Measurements from ENCODE around the gene RALGPS2. TPM values are rescaled to one million over a fixed set of nuclear protein-coding genes. Genes with fewer than 3 reads are reported as not detected.
A peak's percentile ranks its signal among the peaks of the same experiment; 100 is the strongest.

RALGPS2 gene
- polyA plus RNA-seq, 1 of the 3 experiments (the other 2 are of a cell fraction), result 5.1 TPM

- Histone ChIP-seq H3K27ac (ENCODE audit: low read depth in 2 of 2, low read length in 1 of 2) (no peak overlapping the region), H4K20me1 (ENCODE audit: insufficient read depth) (no peaks in the 10 kb centered on the region), H3K9me2 (no peaks in the 10 kb centered on the region), H3F3A (replicated peaks; ENCODE audit: insufficient read depth) (no peaks in the 10 kb centered on the region), H3K79me2 (ENCODE audit: insufficient read depth) (no peaks in the 10 kb centered on the region), H3K4me3 (ENCODE audit: low read depth in 2 of 2, low read length in 1 of 2) (no peak overlapping the region), H3K36me3 (replicated peaks in 1 of 2; ENCODE audit: control insufficient read depth in 1 of 2, insufficient read depth in 2 of 2, low read length in 1 of 2) (no peaks in the 10 kb centered on the region), H3K4me2 (no peak overlapping the region), H3K9ac (no peak overlapping the region), H3K4me1 (ENCODE audit: control insufficient read depth in 1 of 2, insufficient read depth in 2 of 2, low read depth in 1 of 2, low read length in 1 of 2) (no peaks in the 10 kb centered on the region), H2AFZ (ENCODE audit: low read depth) (no peak overlapping the region), H3K9me3 (no peaks in the 10 kb centered on the region), H3K27me3 (ENCODE audit: insufficient read depth) (no peaks in the 10 kb centered on the region)
- WGBS (ENCODE audit: low lambda C conversion rate), result 91% methylated on average over 14 of the region's 14 CpGs
- ChIA-PET CTCF (interaction anchor here (2.0 kb wide), 1 partner anchor 61 kb away, joined by 6 read pairs; no protein-coding TSS in a partner anchor), POLR2A (no interaction called here)
- DNase-seq, result no peak
- TF ChIP-seq USF2 (IDR thresholded peaks at IDR 0.05; ENCODE audit: borderline replicate concordance, low read depth, low read length) (no peak), TEAD4 (IDR thresholded peaks at IDR 0.05; ENCODE audit: borderline replicate concordance, insufficient read depth) (no peak), JUND (IDR thresholded peaks at IDR 0.05) (no peak), USF1 (IDR thresholded peaks at IDR 0.05; ENCODE audit: borderline replicate concordance, low read depth) (no peak)
These were observed 216.8 kb downstream of the RALGPS2 start for GRCh38 chr1:178941849-178942248.

- WGBS (ENCODE audit: low lambda C conversion rate), result 78% methylated on average over 15 of the region's 15 CpGs
- H3K36me3 ChIP-seq (replicated peaks in 1 of 2; ENCODE audit: control insufficient read depth in 1 of 2, insufficient read depth in 2 of 2, low read length in 1 of 2), result no peaks in the 10 kb centered on the region
- H3K4me1 ChIP-seq (ENCODE audit: control insufficient read depth in 1 of 2, insufficient read depth in 2 of 2, low read depth in 1 of 2, low read length in 1 of 2), result no peaks in the 10 kb centered on the region
- TF ChIP-seq MXI1 (IDR thresholded peaks at IDR 0.05; ENCODE audit: low read depth, low read length), result no peak
- TF ChIP-seq PBX3 (IDR thresholded peaks at IDR 0.05), result 0 out of 2 replicates have a peak, but pooled peaks have one; percentile 9
- DNase-seq, result no peak
- H3K9ac ChIP-seq, result no peak overlapping the region
- no peak overlapping the region for H3K4me2 ChIP-seq
- ChIA-PET CTCF (interaction anchor here (0.5 to 2.0 kb wide), 3 partner anchors 9 to 162 kb away, joined by 3 to 6 read pairs (median 4); no protein-coding TSS in a partner anchor), POLR2A (no interaction called here)
- H3K4me3 ChIP-seq (ENCODE audit: low read depth in 2 of 2, low read length in 1 of 2), result no peak overlapping the region
- peak overlapping the region; percentile 43; the same call in 1 of the 2 replicates for H2AFZ ChIP-seq (ENCODE audit: low read depth)
- H3K27ac ChIP-seq (ENCODE audit: low read depth in 2 of 2, low read length in 1 of 2), result no peak overlapping the region
- no peaks in the 10 kb centered on the region for H3K9me2 ChIP-seq
- H3K27me3 ChIP-seq (ENCODE audit: insufficient read depth), result no peaks in the 10 kb centered on the region
- H3K79me2 ChIP-seq (ENCODE audit: insufficient read depth), result no peaks in the 10 kb centered on the region
- no peaks in the 10 kb centered on the region for H4K20me1 ChIP-seq (ENCODE audit: insufficient read depth)
- no peaks in the 10 kb centered on the region for H3K9me3 ChIP-seq
- no peaks in the 10 kb centered on the region for H3F3A ChIP-seq (replicated peaks; ENCODE audit: insufficient read depth)
These were observed 217.5 kb downstream of the RALGPS2 start for GRCh38 chr1:178942285-178943198.

GRCh38 chr1:178944729-178945128 is 219.7 kb downstream of the RALGPS2 start:
- no peak for DNase-seq
- no peaks in the 10 kb centered on the region for H3K4me1 ChIP-seq (ENCODE audit: control insufficient read depth in 1 of 2, insufficient read depth in 2 of 2, low read depth in 1 of 2, low read length in 1 of 2)
- H3K9me3 ChIP-seq, result no peaks in the 10 kb centered on the region
- H2AFZ ChIP-seq (ENCODE audit: low read depth), result no peak overlapping the region
- 78% methylated on average over 8 of the region's 8 CpGs for WGBS (ENCODE audit: low lambda C conversion rate)
- H3K9me2 ChIP-seq, result no peaks in the 10 kb centered on the region
- H4K20me1 ChIP-seq (ENCODE audit: insufficient read depth), result no peaks in the 10 kb centered on the region
- POLR2A ChIA-PET, result no interaction called here
- CTCF ChIA-PET, result no interaction called here
- no peaks in the 10 kb centered on the region for H3K36me3 ChIP-seq (replicated peaks in 1 of 2; ENCODE audit: control insufficient read depth in 1 of 2, insufficient read depth in 2 of 2, low read length in 1 of 2)
- no peaks in the 10 kb centered on the region for H3K27me3 ChIP-seq (ENCODE audit: insufficient read depth)
- H3K9ac ChIP-seq, result no peak overlapping the region
- H3K4me2 ChIP-seq, result no peak overlapping the region
- no peak overlapping the region for H3K4me3 ChIP-seq (ENCODE audit: low read depth in 2 of 2, low read length in 1 of 2)
- no peaks in the 10 kb centered on the region for H3K79me2 ChIP-seq (ENCODE audit: insufficient read depth)
- no peaks in the 10 kb centered on the region for H3F3A ChIP-seq (replicated peaks; ENCODE audit: insufficient read depth)
- H3K27ac ChIP-seq (ENCODE audit: low read depth in 2 of 2, low read length in 1 of 2), result no peak overlapping the region
- TF ChIP-seq GABPA (IDR thresholded peaks at IDR 0.05; ENCODE audit: low read depth) (no peak), TCF12 (IDR thresholded peaks at IDR 0.05) (no peak), SMC3 (IDR thresholded peaks at IDR 0.05; ENCODE audit: low read depth, low read length) (no peak), EZH2phosphoT487 (IDR thresholded peaks at IDR 0.05; ENCODE audit: borderline replicate concordance, low read depth) (no peak), REST (IDR thresholded peaks at IDR 0.05; ENCODE audit: low read depth, low read length) (no peak), TEAD4 (IDR thresholded peaks at IDR 0.05; ENCODE audit: borderline replicate concordance, insufficient read depth) (no peak), RAD21 (IDR thresholded peaks at IDR 0.05; ENCODE audit: low read length) (no peak), FOXM1 (IDR thresholded peaks at IDR 0.05; ENCODE audit: low read depth) (no peak), JUND (IDR thresholded peaks at IDR 0.05) (no peak), MXI1 (IDR thresholded peaks at IDR 0.05; ENCODE audit: low read depth, low read length) (no peak), RXRA (IDR thresholded peaks at IDR 0.05; ENCODE audit: borderline replicate concordance, low read depth) (no peak)
